Measurements from ENCODE around the gene TOM1L2. TPM values are rescaled to one million over a fixed set of nuclear protein-coding genes. Genes with fewer than 3 reads are reported as not detected.

TOM1L2 gene
- total and polyA plus RNA-seq, 8 donors: 20.3 to 28.2 (median 22.2) TPM

DNA sequence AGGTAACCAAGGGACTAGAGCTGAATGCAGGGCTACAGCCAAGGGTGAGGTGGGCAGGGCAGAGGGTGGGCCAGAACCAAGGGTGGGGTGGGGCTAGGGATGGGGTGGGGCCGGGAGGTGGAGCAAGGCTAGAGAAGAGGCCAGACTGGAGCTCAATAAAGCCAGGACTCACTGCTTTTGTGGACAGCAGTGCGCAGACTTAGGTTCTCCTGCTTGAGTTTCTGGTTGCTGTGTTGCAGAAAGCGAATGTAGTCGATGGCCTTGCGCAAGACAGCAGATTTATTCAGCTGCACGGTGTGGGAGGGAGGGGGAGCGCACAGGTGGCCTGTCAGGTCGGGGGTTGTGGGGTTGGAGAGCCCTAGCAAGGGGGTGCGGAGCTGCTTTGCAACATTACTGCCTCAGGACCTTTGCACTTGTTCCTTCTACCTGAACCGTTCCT lies 154.1 kb downstream of the TOM1L2 start:
- Histone ChIP-seq H3K36me3 (peaks cover 0 to 10% (median 5%) of the 10 kb centered on the region in 3 donors), H3K27me3 (no peaks in the 10 kb centered on the region), H3K4me3 (no peak overlapping the region), H3K4me1 (peaks cover 8 to 30% (median 15%) of the 10 kb centered on the region in 3 donors), H3K9me3 (no peaks in the 10 kb centered on the region), H3K27ac (no peak overlapping the region)
- TF ChIP-seq, protein P1, sequence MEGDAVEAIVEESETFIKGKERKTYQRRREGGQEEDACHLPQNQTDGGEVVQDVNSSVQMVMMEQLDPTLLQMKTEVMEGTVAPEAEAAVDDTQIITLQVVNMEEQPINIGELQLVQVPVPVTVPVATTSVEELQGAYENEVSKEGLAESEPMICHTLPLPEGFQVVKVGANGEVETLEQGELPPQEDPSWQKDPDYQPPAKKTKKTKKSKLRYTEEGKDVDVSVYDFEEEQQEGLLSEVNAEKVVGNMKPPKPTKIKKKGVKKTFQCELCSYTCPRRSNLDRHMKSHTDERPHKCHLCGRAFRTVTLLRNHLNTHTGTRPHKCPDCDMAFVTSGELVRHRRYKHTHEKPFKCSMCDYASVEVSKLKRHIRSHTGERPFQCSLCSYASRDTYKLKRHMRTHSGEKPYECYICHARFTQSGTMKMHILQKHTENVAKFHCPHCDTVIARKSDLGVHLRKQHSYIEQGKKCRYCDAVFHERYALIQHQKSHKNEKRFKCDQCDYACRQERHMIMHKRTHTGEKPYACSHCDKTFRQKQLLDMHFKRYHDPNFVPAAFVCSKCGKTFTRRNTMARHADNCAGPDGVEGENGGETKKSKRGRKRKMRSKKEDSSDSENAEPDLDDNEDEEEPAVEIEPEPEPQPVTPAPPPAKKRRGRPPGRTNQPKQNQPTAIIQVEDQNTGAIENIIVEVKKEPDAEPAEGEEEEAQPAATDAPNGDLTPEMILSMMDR (IDR thresholded peaks at IDR 0.05): no peak
- 58 to 65% methylated on average over 10 of the region's 10 CpGs for WGBS, 2 donors
- ATAC-seq (peak in 1 of 4 donors; percentile 37), FAIRE-seq (no peak), DNase-seq (peak in 1 of 6 donors; percentile 47)
- intact Hi-C loops (cut with DNase I): loop anchor here in 1 of 3 donors (5.0 kb wide), 1 partner anchor 39 kb away; no protein-coding TSS in a partner anchor

DNA sequence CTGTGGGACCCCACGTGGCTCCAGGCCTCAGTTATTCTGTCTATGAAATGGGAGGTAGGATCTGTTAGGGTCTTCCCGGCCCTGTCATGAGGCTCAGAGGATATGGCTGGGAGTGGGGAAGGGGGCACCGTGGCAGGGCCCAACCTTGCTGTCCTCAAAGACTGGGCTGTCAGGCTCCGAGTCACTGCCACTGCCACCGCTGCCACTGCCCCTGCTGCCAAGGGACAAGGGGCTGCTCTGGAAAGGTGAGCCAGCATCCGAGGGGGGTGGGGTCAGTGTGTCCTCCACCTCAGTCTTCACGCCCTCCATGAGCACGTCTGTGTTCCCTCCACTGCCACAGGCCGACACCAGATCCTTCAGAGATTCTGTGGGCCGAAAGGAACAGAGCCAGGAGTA lies 154.7 kb downstream of the TOM1L2 start:
- no peaks in the 10 kb centered on the region for H3K9me3 ChIP-seq
- ATAC-seq: no peak
- H3K36me3 ChIP-seq: peaks cover 0 to 10% (median 5%) of the 10 kb centered on the region in 3 donors
- FAIRE-seq: no peak
- no peak overlapping the region for H3K4me3 ChIP-seq
- 91 to 92% methylated on average over 10 of the region's 10 CpGs for WGBS, 2 donors
- H3K27ac ChIP-seq: no peak overlapping the region
- H3K27me3 ChIP-seq: no peaks in the 10 kb centered on the region
- TF ChIP-seq, protein P1 (IDR thresholded peaks at IDR 0.05): no peak
- intact Hi-C loops (cut with DNase I): loop anchor here in 1 of 3 donors (5.0 kb wide), 1 partner anchor 40 kb away; no protein-coding TSS in a partner anchor
- peak in 1 of 6 donors; percentile 68 for DNase-seq
- H3K4me1 ChIP-seq: peaks cover 4 to 25% (median 10%) of the 10 kb centered on the region in 3 donors

DNA sequence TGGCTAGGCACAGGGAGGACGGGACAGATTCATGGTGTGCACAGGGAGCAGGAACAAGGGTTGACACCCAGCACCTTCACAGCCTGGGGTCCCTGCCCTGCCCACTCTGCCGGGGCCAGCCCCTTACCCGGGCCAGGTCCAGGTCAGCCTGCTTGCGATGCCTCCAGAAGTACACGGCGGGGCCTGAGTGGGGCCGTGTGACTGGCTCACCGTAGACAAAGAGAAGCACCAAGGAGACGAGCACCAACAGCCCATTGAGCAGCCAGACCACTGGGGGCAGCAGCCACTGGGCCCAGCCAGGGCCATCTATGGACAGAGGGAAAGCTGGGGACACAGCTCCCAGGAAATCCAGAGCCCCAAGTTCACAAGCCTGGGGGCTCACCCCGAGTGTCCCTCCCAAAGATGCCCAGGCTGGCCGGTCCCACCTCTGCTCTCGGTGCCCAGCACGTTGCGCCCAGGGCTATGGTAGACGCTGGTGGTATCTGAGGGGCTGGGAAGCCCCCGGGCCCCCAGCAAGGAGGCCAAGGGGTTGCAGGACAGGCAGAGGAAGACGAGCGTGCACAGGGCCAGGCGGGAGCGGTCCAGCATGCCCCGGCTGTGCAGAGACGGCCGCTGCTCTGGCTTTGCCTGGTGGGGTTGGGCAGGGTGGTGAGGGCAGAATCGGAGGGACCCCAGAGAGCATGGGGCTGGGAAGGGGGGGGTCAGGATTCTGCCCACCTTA lies 155.2 kb downstream of the TOM1L2 start:
- no peaks in the 10 kb centered on the region for H3K9me3 ChIP-seq
- ATAC-seq (no peak), FAIRE-seq (no peak), DNase-seq (peak in 1 of 6 donors; percentile 72)
- no peaks in the 10 kb centered on the region for H3K27me3 ChIP-seq
- H3K36me3 ChIP-seq: peaks cover 0 to 10% (median 5%) of the 10 kb centered on the region in 3 donors
- peaks cover 0 to 19% (median 4%) of the 10 kb centered on the region in 3 donors for H3K4me1 ChIP-seq
- H3K27ac ChIP-seq: no peak overlapping the region
- H3K4me3 ChIP-seq: no peak overlapping the region
- intact Hi-C loops (cut with DNase I): loop anchor here in 1 of 3 donors (5.0 kb wide), 1 partner anchor 40 kb away; no protein-coding TSS in a partner anchor
- WGBS, 2 donors: 90 to 94% methylated on average over 24 of the region's 24 CpGs
- TF ChIP-seq, protein P1 (IDR thresholded peaks at IDR 0.05): no peak

DNA sequence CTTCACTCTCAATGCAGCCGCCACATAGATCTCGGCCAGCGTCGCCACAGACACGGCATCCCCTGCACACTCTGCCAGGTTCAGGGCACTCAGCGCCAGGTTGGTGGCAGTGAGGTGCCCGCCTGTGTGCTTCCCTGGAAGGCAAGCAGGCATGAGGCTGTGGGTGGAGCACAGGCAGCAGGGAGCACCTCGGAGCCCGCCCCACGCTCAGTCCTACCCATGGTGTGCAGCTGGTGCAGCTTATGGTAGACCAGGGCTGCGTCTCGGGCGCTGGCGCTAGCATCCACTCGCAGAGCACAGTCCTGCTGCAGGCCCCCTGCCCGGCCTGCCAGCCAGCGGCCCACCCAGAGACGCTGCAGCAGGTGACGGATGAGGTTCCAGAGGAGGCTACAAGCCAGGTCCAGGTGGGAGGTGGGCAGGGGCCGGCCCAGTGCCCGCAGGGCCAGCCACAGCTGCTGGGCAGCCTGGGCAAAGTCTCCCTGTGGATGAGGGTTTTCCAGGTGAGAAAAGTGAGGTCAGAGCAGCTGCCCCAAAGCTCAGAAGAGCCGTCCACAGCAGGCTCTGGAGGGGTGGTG lies 155.9 kb downstream of the TOM1L2 start:
- intact Hi-C loops (cut with DNase I): loop anchor here in 1 of 3 donors (5.0 kb wide), 1 partner anchor 41 kb away; no protein-coding TSS in a partner anchor
- TF ChIP-seq, protein P1 (IDR thresholded peaks at IDR 0.05): no peak
- Histone ChIP-seq H3K4me1 (peaks cover 0 to 14% (median 0%) of the 10 kb centered on the region in 3 donors), H3K36me3 (peaks cover 0 to 10% (median 5%) of the 10 kb centered on the region in 3 donors), H3K27ac (no peak overlapping the region), H3K9me3 (no peaks in the 10 kb centered on the region), H3K27me3 (no peaks in the 10 kb centered on the region), H3K4me3 (no peak overlapping the region)
- no peak for ATAC-seq
- peak in 1 of 6 donors; percentile 77 for DNase-seq
- FAIRE-seq: no peak
- 92 to 94% methylated on average over 22 of the region's 22 CpGs for WGBS, 2 donors
